Fibroblast of upper back skin (primary cell): ENCODE measurements around the gene VIT.
"Not testable (repeated sequence)": the region's sequence is repeated elsewhere in the genome, so short reads cannot be mapped to it uniquely, and the experiment has no call there.

Experiments used
- DNase-seq: peaks from one replicate; pipeline ENCODE4 v3.0.0-alpha.2; 2013

VIT gene

GRCh38 chr2:36677996-36678605 is 18.4 kb upstream of the VIT start:
- peak; percentile 35 for DNase-seq

DNA sequence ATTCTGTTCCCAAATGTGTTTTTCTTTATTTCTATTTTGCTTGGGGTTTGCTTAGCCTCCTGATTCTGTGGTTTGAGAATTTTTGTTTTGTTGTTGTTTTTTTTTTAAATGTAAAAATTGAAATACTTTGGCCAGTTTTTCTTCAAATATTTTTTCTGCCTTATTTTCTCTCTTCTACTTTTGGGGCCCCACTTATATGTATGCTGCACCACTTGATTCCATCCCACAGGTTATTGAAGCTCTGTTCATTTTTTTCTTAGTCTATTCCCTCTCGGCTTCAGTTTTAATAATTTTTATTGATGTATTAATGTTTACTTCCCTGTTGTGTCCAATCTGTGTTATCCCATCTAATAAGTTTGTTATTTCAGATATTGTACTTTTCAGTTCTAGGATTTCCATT is 17.7 kb upstream of the VIT start:
- DNase-seq: no peak

- DNase-seq: peak; percentile 32
Observed at GRCh38 chr2:36680012-36680411, 16.5 kb upstream of the VIT start.

DNA sequence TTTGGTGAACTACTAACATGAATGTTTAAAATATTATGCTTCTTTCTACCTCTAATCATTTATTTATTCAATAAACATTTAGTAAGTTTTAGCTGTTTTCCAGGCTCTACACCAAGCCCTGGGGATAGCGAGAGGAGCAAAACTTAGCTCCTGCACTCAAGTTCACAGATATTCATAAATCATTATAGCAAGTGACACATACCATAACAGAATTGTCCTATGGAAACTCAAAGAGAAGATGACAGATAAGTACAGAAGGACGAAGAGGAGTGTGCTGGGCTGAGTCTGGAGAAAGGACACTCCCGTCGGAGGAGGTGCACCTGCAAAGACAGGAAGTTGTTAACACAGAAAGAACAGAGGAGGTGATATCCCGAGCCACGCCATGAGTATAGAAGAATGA is 13.9 kb upstream of the VIT start:
- DNase-seq: no peak

DNA sequence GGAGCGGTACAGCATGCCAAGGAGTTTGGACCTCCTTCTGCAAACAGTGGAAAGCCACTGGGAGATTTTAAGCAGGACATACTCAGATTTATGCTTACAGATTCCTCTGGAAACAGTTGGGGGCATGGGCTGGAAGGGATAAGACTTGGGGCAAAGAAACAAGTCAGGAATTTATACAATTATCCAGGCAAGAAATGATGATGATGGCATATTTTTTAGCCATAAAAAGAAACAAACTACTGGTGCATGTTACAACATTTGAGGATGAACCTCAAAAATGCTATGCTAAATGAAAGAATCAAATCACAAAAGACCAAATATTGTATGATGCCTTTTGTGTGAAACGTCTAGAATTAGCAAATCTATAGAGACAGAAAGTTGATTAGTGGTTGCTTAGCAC is 13.5 kb upstream of the VIT start:
- DNase-seq: no peak

- not testable (repeated sequence) for DNase-seq
Observed at GRCh38 chr2:36688291-36688690, 8.2 kb upstream of the VIT start.

GRCh38 chr2:36689013-36689412 is 7.5 kb upstream of the VIT start:
- not testable (repeated sequence) for DNase-seq

GRCh38 chr2:36692121-36692520 is 4.4 kb upstream of the VIT start:
- no peak for DNase-seq

- DNase-seq: no peak
Observed at GRCh38 chr2:36693825-36694224, 2.7 kb upstream of the VIT start.

GRCh38 chr2:36695746-36696415 is 626 bp upstream of the VIT start:
- DNase-seq: peak; percentile 63

- no peak for DNase-seq
Observed at GRCh38 chr2:36697424-36698066, 1.0 kb downstream of the VIT start.

GRCh38 chr2:36698993-36699392 is 2.5 kb downstream of the VIT start:
- no peak for DNase-seq

DNA sequence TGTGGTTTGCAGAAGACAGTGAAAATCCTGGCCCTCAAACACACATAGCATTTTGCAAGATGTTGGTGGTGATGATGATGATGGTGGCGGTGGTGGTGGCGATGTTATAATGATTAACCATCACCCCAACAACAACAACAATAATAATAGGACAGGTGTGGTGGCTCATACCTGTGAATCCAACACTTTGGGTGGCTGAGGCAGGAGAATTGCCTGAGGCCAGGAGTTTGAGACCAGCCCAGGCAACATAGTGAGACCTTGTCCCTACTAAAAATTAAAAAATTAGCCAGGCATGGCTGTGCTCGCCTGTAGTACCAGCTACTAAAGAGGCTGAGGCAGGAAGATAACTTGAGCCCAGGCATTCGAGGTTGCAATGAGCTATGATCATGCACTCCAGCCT is 3.8 kb downstream of the VIT start:
- DNase-seq: no peak

GRCh38 chr2:36701391-36701795 is 4.9 kb downstream of the VIT start:
- DNase-seq: no peak

- DNase-seq: peak; percentile 42
Observed at GRCh38 chr2:36701918-36702317, 5.4 kb downstream of the VIT start.

DNA sequence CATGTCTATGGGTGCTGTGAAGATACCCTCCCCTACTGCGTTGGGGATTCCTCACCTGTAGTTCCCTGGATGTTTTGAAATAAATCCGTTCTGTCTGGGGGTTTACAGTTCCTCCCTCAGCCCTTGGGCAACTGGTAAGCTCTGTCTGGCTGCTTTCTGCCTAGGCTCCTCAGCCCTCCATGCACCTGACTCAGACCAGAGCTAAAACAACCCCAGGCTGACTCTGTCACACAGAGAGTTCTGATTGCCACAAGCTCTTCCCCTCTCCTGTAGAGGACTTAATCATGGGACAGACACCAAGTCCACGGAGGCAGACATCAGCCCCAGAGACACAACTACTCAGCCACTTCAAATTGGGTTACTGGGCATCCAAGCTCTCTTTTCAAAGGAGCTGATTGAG is 6.3 kb downstream of the VIT start:
- DNase-seq: no peak

- DNase-seq: no peak
Observed at GRCh38 chr2:36704475-36705150, 8.1 kb downstream of the VIT start.

DNA sequence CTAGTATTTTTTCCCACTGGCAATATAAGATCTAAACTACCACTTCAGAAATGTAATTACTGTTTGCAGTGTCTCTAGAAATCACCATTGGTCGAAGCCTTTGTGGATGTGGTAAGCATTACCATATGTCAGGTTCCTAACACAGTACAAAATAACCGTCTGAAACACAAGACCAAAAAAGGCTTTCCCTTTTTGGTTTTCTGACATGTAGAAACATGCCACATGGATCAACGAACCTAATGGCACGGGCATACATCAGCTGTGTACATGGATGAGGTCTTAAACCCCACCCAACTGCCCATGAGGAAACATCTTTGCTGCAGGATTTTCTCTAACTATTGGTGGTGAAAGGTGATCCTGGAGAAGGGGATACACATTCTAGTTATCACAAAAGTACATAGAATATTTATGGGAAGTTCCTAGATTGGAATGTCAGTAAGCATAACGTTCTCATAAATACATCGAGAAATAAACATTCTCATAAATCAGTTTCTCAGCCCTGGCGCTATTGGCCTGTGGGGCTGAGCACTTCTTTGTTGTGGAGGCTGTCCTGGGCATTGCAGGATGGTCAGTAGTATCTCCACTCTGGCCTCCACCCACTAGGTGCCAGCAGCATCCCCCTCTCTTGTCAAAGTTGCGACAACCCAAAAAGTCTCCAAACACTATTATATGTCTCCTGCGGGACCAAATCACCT is 9.0 kb downstream of the VIT start:
- DNase-seq: no peak

DNA sequence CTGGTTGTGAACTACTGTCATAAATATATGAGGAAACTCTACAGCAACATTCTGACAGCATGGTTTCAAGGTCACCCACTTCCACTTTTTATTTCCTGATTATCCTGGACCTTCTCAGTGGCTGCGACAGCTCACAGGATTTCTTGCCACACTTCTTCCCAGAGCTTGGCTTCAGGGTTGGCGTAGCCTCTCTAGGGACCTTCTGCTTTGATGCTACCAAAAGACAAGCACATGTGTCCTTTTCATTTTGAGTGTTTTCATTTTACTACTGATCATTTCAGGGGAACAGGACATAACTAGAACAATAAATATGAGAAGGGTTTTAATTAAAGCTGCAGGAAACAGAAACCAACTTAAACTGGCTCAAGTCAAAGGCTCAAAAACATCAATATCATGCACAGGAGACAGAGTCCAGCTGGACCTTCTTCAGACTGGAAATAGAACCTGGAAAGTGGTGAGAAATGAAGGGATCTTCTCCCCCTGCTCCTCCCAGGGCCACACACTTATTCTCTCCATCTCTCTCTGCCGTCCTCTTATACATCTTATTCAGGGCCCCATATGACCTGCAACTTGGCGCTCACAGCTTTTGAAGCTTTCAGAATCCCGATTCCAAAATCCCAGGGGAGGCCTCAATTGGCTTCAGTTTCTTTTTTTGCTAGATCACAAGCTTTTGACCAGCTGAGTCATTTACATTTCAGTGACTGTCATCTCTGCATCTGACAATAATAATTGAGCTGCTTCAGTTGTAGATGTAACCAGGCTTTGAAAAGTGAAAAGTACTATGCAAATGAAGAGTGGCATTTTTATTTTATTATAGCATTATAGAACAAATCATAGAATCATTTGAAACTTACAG is 9.7 kb downstream of the VIT start:
- DNase-seq: no peak

DNA sequence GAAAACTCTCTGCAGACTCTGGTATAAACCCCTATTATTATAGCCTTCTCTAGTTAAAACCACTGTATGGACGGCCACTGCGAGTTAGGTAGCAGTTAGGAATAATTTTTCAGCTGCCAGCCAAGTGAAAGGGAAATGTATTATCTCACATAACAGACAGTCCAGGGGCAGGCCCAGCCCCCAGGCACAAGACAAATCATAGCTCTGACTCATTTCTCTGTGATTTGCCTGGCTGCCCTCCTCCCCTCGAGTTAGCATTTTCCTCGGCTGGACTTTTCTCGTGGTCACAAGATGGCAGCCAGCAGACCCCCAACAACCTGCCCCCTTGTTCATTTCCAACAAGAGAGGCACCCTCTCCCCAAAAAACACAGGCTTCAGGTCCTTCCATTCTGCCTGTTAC is 10.5 kb downstream of the VIT start:
- DNase-seq: peak; percentile 77

GRCh38 chr2:36708041-36708741 is 11.7 kb downstream of the VIT start:
- peak; percentile 94 for DNase-seq
